WTC11 (cell line): Measurements from ENCODE around the gene TEX11. TPM values are rescaled to one million over a fixed set of nuclear protein-coding genes. Genes with fewer than 3 reads are reported as not detected.

Experiments used
- ATAC-seq: fragments of 200-7000 bp; cut with Tn5 transposase; 2 replicates; pipeline ENCODE4 v1.10.0; 2021; ENCODE audit warnings: mild to moderate bottlenecking, moderate library complexity
- CTCF ChIA-PET: fragments of 300-600 bp; sonication (Branson Sonifier 250); formaldehyde crosslinking; loops from one replicate; lab custom pipeline; 2021; ENCODE audit warnings: antibody characterized with exemption; lab: Charles Lee
- POLR2A ChIA-PET: fragments of 350-600 bp; sonication (Branson Sonifier 250); formaldehyde crosslinking; loops from one replicate; lab custom pipeline; 2021; ENCODE audit warnings: antibody characterized with exemption; lab: Charles Lee
- DNase-seq: peaks from one replicate; pipeline ENCODE4 v3.0.0; 2021; ENCODE audit warnings: low spot score
- H3K27ac Mint-ChIP-seq: 2 replicates; pipeline ENCODE4 v1.8.0; 2021; ENCODE audit warnings: mixed read lengths
- H3K27me3 Mint-ChIP-seq: 2 replicates; pipeline ENCODE4 v1.8.0; 2021; ENCODE audit warnings: low read depth, mild to moderate bottlenecking, moderate library complexity, mixed read lengths
- H3K36me3 Mint-ChIP-seq: 2 replicates; pipeline ENCODE4 v1.8.0; 2021; ENCODE audit warnings: mixed read lengths
- H3K4me1 Mint-ChIP-seq: 2 replicates; pipeline ENCODE4 v1.8.0; 2022; ENCODE audit warnings: mixed read lengths
- H3K4me3 Mint-ChIP-seq: 2 replicates; pipeline ENCODE4 v1.8.0; 2021; ENCODE audit warnings: mild to moderate bottlenecking, moderate library complexity, mixed read lengths
- H3K9me3 Mint-ChIP-seq: 2 replicates; pipeline ENCODE4 v1.8.0; 2021; ENCODE audit warnings: mixed read lengths
- AFF4 ChIP-seq: sonication (generic); formaldehyde crosslinking; IDR thresholded peaks from 2 replicates; pipeline ENCODE4 v1.8.1; 2023; ENCODE audit warnings: mild to moderate bottlenecking, missing genetic modification reagents, borderline replicate concordance
- AR ChIP-seq: fragments of 250-450 bp; sonication (Bioruptor Pico); IDR thresholded peaks from 2 replicates; pipeline ENCODE4 v1.9.0; 2021; ENCODE audit warnings: mild to moderate bottlenecking
- CBFB ChIP-seq: sonication (generic); formaldehyde crosslinking; IDR thresholded peaks from 2 replicates; pipeline ENCODE4 v1.8.1; 2022; ENCODE audit warnings: mild to moderate bottlenecking, low read depth, missing genetic modification reagents
- CREM ChIP-seq: sonication (generic); formaldehyde crosslinking; IDR thresholded peaks from 2 replicates; pipeline ENCODE4 v1.8.1; 2022; ENCODE audit warnings: mild to moderate bottlenecking, missing genetic modification reagents, moderate library complexity
- CTCF ChIP-seq: fragments of 200-600 bp; IDR thresholded peaks from 2 replicates; pipeline ENCODE4 v1.8.0; 2022; ENCODE audit warnings: antibody characterized with exemption
- E2F1 ChIP-seq: sonication (generic); formaldehyde crosslinking; IDR thresholded peaks from 2 replicates; pipeline ENCODE4 v1.8.0; 2022; ENCODE audit warnings: mild to moderate bottlenecking, missing genetic modification reagents
- EMX1 ChIP-seq: fragments of 250-450 bp; sonication (Bioruptor Pico); IDR thresholded peaks from 2 replicates; pipeline ENCODE4 v1.8.0; 2021; ENCODE audit warnings: mild to moderate bottlenecking
- ERG ChIP-seq: fragments of 250-450 bp; sonication (Bioruptor Pico); IDR thresholded peaks from 2 replicates; pipeline ENCODE4 v1.8.0; 2021; ENCODE audit warnings: mild to moderate bottlenecking
- ESRRA ChIP-seq: sonication (generic); formaldehyde crosslinking; IDR thresholded peaks from 2 replicates; pipeline ENCODE4 v1.8.1; 2022; ENCODE audit warnings: mild to moderate bottlenecking, missing genetic modification reagents, borderline replicate concordance
- FOXJ3 ChIP-seq: sonication (generic); formaldehyde crosslinking; IDR thresholded peaks from 2 replicates; pipeline ENCODE4 v1.9.0; 2021; ENCODE audit warnings: missing genetic modification reagents, mild to moderate bottlenecking, borderline replicate concordance
- FOXP1 ChIP-seq: sonication (generic); formaldehyde crosslinking; IDR thresholded peaks from 2 replicates; pipeline ENCODE4 v1.8.0; 2022; ENCODE audit warnings: missing genetic modification reagents, mild to moderate bottlenecking, moderate library complexity, borderline replicate concordance
- HMGA2 ChIP-seq: fragments of 250-450 bp; sonication (Bioruptor Pico); IDR thresholded peaks from 2 replicates; pipeline ENCODE4 v1.4.0; 2021; ENCODE audit warnings: mild to moderate bottlenecking, moderate library complexity
- MXD4 ChIP-seq: fragments of 250-450 bp; sonication (Bioruptor Pico); IDR thresholded peaks from 2 replicates; pipeline ENCODE4 v1.8.0; 2021; ENCODE audit warnings: mild to moderate bottlenecking, moderate library complexity, borderline replicate concordance
- NFYB ChIP-seq: sonication (generic); formaldehyde crosslinking; conservative IDR thresholded peaks from 2 replicates; pipeline ENCODE4 v1.8.0; 2022; ENCODE audit warnings: low read depth, missing genetic modification reagents
- PREB ChIP-seq: sonication (generic); formaldehyde crosslinking; IDR thresholded peaks from 2 replicates; pipeline ENCODE4 v1.8.1; 2022; ENCODE audit warnings: mild to moderate bottlenecking, missing genetic modification reagents, moderate library complexity, borderline replicate concordance
- RORB ChIP-seq: fragments of 250-450 bp; sonication (Bioruptor Pico); IDR thresholded peaks from 2 replicates; pipeline ENCODE4 v1.9.0; 2021; ENCODE audit warnings: mild to moderate bottlenecking
- SOX15 ChIP-seq: fragments of 250-450 bp; sonication (Bioruptor Pico); IDR thresholded peaks from 2 replicates; pipeline ENCODE4 v1.9.0; 2021; ENCODE audit warnings: mild to moderate bottlenecking
- TEAD4 ChIP-seq: sonication (generic); formaldehyde crosslinking; IDR thresholded peaks from 2 replicates; pipeline ENCODE4 v1.8.0; 2022; ENCODE audit warnings: mild to moderate bottlenecking, missing genetic modification reagents
- USF2 ChIP-seq: sonication (generic); formaldehyde crosslinking; IDR thresholded peaks from 2 replicates; pipeline ENCODE4 v1.8.1; 2023; ENCODE audit warnings: mild to moderate bottlenecking, missing genetic modification reagents, moderate library complexity
- ZNF416 ChIP-seq: fragments of 250-450 bp; sonication (Bioruptor Pico); IDR thresholded peaks from 2 replicates; pipeline ENCODE4 v1.9.0; 2021; ENCODE audit warnings: mild to moderate bottlenecking, inconsistent platforms
- ZNF512 ChIP-seq: sonication (generic); formaldehyde crosslinking; IDR thresholded peaks from 2 replicates; pipeline ENCODE4 v1.8.1; 2022; ENCODE audit warnings: missing genetic modification reagents, borderline replicate concordance
- total RNA-seq: library from RNA; stranded (reverse); gene quantifications from 3 replicates; pipeline ENCODE4 v1.2.3, GENCODE V29; 2021

Gene TEX11
- total RNA-seq, 1 experiment from 2014 or later: 0.31 TPM

- no peak for TF ChIP-seq E2F1 (CRISPR knock-in tag)
- TF ChIP-seq ZNF416 (CRISPR knock-in tag): no peak
- no peak for TF ChIP-seq AR (CRISPR knock-in tag)
- TF ChIP-seq MXD4 (CRISPR knock-in tag): no peak
These were observed 380.7 kb downstream of the TEX11 start (continued) for GRCh38 chrX:70527610-70528345.

GRCh38 chrX:70527053-70527452, 381.5 kb downstream of the TEX11 start:
- Mint-ChIP-seq H3K36me3 (no peaks in the 10 kb centered on the region), H3K27me3 (no peaks in the 10 kb centered on the region), H3K4me3 (no peak overlapping the region), H3K4me1 (no peaks in the 10 kb centered on the region), H3K9me3 (no peaks in the 10 kb centered on the region), H3K27ac (no peak overlapping the region)
- ChIA-PET CTCF (no interaction called here), POLR2A (no interaction called here)
- ATAC-seq: no peak
- TF ChIP-seq USF2 (CRISPR knock-in tag) (no peak), TEAD4 (CRISPR knock-in tag) (no peak), SOX15 (CRISPR knock-in tag) (no peak), EMX1 (CRISPR knock-in tag) (no peak), CBFB (CRISPR knock-in tag) (no peak), HMGA2 (CRISPR knock-in tag) (no peak), ZNF416 (CRISPR knock-in tag) (no peak), ESRRA (no peak), AFF4 (CRISPR knock-in tag) (no peak), CTCF (no peak), PREB (no peak), ERG (CRISPR knock-in tag) (no peak), NFYB (CRISPR knock-in tag) (no peak), CREM (CRISPR knock-in tag) (no peak), FOXP1 (no peak), ZNF512 (CRISPR knock-in tag) (no peak), RORB (CRISPR knock-in tag) (no peak), FOXJ3 (CRISPR knock-in tag) (no peak)
- no peak for DNase-seq
